M059J (cell line): ENCODE results near the gene PTPMT1. TPM values are rescaled to one million over a fixed set of nuclear protein-coding genes. Genes with fewer than 3 reads are reported as not detected.

ENCODE experiments used
- DNase-seq: peaks from one replicate; pipeline ENCODE4 v3.0.0-alpha.2; 2012; ENCODE audit warnings: low read depth
- total RNA-seq: library from RNA; depleted of rRNA; stranded (reverse); fragments of >200 nt; shearing (Covaris generic); gene quantifications from 2 replicates; pipeline ENCODE4 v1.2.3, GENCODE V29; 2014; rRNA removed

PTPMT1 gene
- total RNA-seq, 1 experiment from 2014 or later = 183 TPM

- peak; percentile 55 for DNase-seq
Measured at GRCh38 chr11:47607380-47607779, 42.0 kb downstream of the PTPMT1 start.

- DNase-seq = no peak
Measured at GRCh38 chr11:47609675-47610074, 44.3 kb downstream of the PTPMT1 start.

- DNase-seq = no peak
Measured at GRCh38 chr11:47611348-47611794, 46.0 kb downstream of the PTPMT1 start.

GRCh38 chr11:47615249-47615648 lies 49.9 kb downstream of the PTPMT1 start:
- no peak for DNase-seq

- peak; percentile 68 for DNase-seq
Measured at GRCh38 chr11:47616726-47617416, 51.5 kb downstream of the PTPMT1 start.

- DNase-seq = peak; percentile 82
Measured at GRCh38 chr11:47617417-47617809, 52.0 kb downstream of the PTPMT1 start.

- DNase-seq = no peak
Measured at GRCh38 chr11:47620836-47621378, 55.5 kb downstream of the PTPMT1 start.

Other genes with a start within 250 kb of the PTPMT1 start
- gene MYBPC3, start 212.9 kb upstream of the PTPMT1 start, total RNA-seq = not detected in 2 replicates
- not detected in 2 replicates for gene SPI1, start 187.1 kb upstream of the PTPMT1 start, total RNA-seq
- gene SLC39A13, start 157.0 kb upstream of the PTPMT1 start, total RNA-seq = 23.2 and 43.9 TPM in 2 replicates
- 283 and 294 TPM in 2 replicates for gene PSMC3, start 139.2 kb upstream of the PTPMT1 start, total RNA-seq
- gene RAPSN, start 116.5 kb upstream of the PTPMT1 start, total RNA-seq = not detected in 2 replicates
- 50.0 and 73.1 TPM in 2 replicates for gene CELF1, start 12.5 kb upstream of the PTPMT1 start, total RNA-seq
- gene KBTBD4, start 13.4 kb downstream of the PTPMT1 start, total RNA-seq = 26.0 and 35.4 TPM in 2 replicates
- 85.7 and 108 TPM in 2 replicates for gene NDUFS3, start 13.5 kb downstream of the PTPMT1 start, total RNA-seq
- not detected in 2 replicates for gene FAM180B, start 21.1 kb downstream of the PTPMT1 start, total RNA-seq
- gene C1QTNF4, start 28.8 kb downstream of the PTPMT1 start, total RNA-seq = 0.10 TPM in 1 of 2 replicates, not detected in the other
- 138 and 204 TPM in 2 replicates for gene MTCH2, start 77.0 kb downstream of the PTPMT1 start, total RNA-seq
- 1.2 and 2.5 TPM in 2 replicates for gene AGBL2, start 149.8 kb downstream of the PTPMT1 start, total RNA-seq
- gene FNBP4, start 201.7 kb downstream of the PTPMT1 start, total RNA-seq = 23.4 and 36.5 TPM in 2 replicates